SU-DHL-6 (cell line): ENCODE results near the gene ZDHHC24.
"Not testable (repeated sequence)": the region's sequence is repeated elsewhere in the genome, so short reads cannot be mapped to it uniquely, and the experiment has no call there.

Source experiments
- CTCF ChIP-seq: fragments of 200-600 bp; sonication (generic); IDR thresholded peaks from one replicate; pipeline ENCODE4 v1.5.1; 2017; ENCODE audit warnings: antibody characterized with exemption, mild to moderate bottlenecking, low read length, moderate library complexity; ENCODE audit not compliant: insufficient read depth, poor library complexity, severe bottlenecking
- EZH2phosphoT487 ChIP-seq: fragments of 200-600 bp; sonication (generic), shearing (Covaris generic); conservative IDR thresholded peaks from 2 replicates; pipeline ENCODE4 v1.6.1; 2018; ENCODE audit warnings: mild to moderate bottlenecking, antibody characterized with exemption, low read length, moderate library complexity, mixed read lengths

DNA sequence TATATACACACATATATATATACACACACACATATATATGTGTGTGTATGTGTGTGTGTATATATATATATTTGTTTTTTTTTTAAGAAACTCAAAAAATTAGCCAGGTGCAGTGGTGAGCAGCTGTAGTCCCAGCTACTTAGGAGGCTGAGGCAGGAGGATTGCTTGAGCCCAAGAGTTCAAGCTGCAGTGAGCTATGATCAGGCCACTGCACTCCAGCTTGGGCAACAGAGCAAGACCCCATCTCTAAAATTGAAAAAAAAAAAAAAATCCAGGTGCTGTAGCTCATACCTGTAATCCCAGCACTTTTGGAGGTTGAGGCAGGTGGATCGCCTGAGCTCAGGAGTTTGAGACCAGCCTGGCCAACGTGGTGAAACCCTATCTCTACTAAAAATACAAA, 43.5 kb upstream of the ZDHHC24 start:
- not testable (repeated sequence) for TF ChIP-seq CTCF, EZH2phosphoT487
